Smooth muscle cell of the umbilical artery (primary cell): ENCODE results near the gene CCR6. TPM values are rescaled to one million over a fixed set of nuclear protein-coding genes. Genes with fewer than 3 reads are reported as not detected.

Experiments used
- total RNA-seq: library from RNA; depleted of rRNA; stranded (reverse); fragments of >200 nt; gene quantifications from 2 replicates; pipeline ENCODE4 v1.2.3, GENCODE V29; 2014

Gene CCR6
- total RNA-seq: not detected in 2 replicates

GRCh38 chr6:167122827-167123657 is at the start of gene CCR6:
CCR6 (plus strand) TSS chr6:167123096; CDS start chr6:167136135, 13,039 bp downstream.

GRCh38 chr6:167157863-167158262 is 35.0 kb downstream of the CCR6 start, which contains the start of gene GPR31:
GPR31 (minus strand) TSS chr6:167157980; CDS start chr6:167157831, 149 bp downstream.

Other genes starting within 250 kb of the CCR6 start
- gene RNASET2, start 166.5 kb upstream of the CCR6 start, total RNA-seq: 34.8 and 61.5 TPM in 2 replicates
- gene CEP43, start 123.7 kb upstream of the CCR6 start, total RNA-seq: 25.5 and 35.0 TPM in 2 replicates
- gene GPR31, start 34.9 kb downstream of the CCR6 start, total RNA-seq: not detected in 2 replicates
- gene UNC93A, start 168.2 kb downstream of the CCR6 start, total RNA-seq: not detected in 2 replicates
- gene TTLL2, start 202.0 kb downstream of the CCR6 start, total RNA-seq: not detected in 2 replicates